PC-3 (cell line): ENCODE data around the gene GBP7.
"Not testable (repeated sequence)": the region's sequence is repeated elsewhere in the genome, so short reads cannot be mapped to it uniquely, and the experiment has no call there.

Experiments
- EZH2 ChIP-seq: fragments of 300-600 bp; sonication (generic); IDR thresholded peaks from one replicate; pipeline ENCODE4 v1.6.1; 2017; ENCODE audit warnings: antibody characterized with exemption, mild to moderate bottlenecking, low read length; ENCODE audit not compliant: unreplicated experiment
- EZH2phosphoT487 ChIP-seq: fragments of 300-600 bp; sonication (generic); IDR thresholded peaks from 2 replicates; pipeline ENCODE4 v1.6.1; 2018; ENCODE audit warnings: mild to moderate bottlenecking, antibody characterized with exemption, low read length, borderline replicate concordance
- TF ChIP-seq, protein P1 (sequence below): fragments of 300-600 bp; sonication (generic); conservative IDR thresholded peaks from 2 replicates; pipeline ENCODE4 v1.5.1; 2017; ENCODE audit warnings: antibody characterized with exemption, low read depth, mild to moderate bottlenecking, low read length

DNA sequence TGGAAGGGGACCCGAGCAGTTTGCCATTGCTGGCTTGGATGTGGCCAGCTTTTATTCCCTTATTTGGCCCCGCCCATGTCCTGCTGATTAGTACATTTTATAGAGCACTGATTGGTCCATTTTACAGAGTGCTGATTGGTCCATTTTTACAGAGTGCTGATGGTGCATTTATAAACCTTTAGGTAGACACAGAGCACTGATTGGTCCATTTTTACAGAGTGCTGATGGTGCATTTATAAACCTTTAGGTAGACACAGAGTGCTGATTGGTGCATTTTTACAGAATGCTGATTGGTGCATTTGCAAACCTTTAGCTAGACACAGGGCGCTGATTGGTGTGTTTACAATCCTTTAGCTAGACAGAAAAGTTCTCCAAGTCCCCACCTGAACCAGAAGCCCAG, 43.1 kb upstream of the GBP7 start:
- TF ChIP-seq, protein P1, sequence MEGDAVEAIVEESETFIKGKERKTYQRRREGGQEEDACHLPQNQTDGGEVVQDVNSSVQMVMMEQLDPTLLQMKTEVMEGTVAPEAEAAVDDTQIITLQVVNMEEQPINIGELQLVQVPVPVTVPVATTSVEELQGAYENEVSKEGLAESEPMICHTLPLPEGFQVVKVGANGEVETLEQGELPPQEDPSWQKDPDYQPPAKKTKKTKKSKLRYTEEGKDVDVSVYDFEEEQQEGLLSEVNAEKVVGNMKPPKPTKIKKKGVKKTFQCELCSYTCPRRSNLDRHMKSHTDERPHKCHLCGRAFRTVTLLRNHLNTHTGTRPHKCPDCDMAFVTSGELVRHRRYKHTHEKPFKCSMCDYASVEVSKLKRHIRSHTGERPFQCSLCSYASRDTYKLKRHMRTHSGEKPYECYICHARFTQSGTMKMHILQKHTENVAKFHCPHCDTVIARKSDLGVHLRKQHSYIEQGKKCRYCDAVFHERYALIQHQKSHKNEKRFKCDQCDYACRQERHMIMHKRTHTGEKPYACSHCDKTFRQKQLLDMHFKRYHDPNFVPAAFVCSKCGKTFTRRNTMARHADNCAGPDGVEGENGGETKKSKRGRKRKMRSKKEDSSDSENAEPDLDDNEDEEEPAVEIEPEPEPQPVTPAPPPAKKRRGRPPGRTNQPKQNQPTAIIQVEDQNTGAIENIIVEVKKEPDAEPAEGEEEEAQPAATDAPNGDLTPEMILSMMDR = not testable (repeated sequence)
- TF ChIP-seq EZH2phosphoT487, EZH2: not testable (repeated sequence)
